WTC11 (cell line): ENCODE results near the gene PHLDA3. TPM values are rescaled to one million over a fixed set of nuclear protein-coding genes. Genes with fewer than 3 reads are reported as not detected.

Experiments
- ATAC-seq: fragments of 200-7000 bp; cut with Tn5 transposase; 2 replicates; pipeline ENCODE4 v1.10.0; 2021; ENCODE audit warnings: mild to moderate bottlenecking, moderate library complexity
- CTCF ChIA-PET: fragments of 300-600 bp; sonication (Branson Sonifier 250); formaldehyde crosslinking; loops from one replicate; lab custom pipeline; 2021; ENCODE audit warnings: antibody characterized with exemption; lab: Charles Lee
- POLR2A ChIA-PET: fragments of 350-600 bp; sonication (Branson Sonifier 250); formaldehyde crosslinking; loops from one replicate; lab custom pipeline; 2021; ENCODE audit warnings: antibody characterized with exemption; lab: Charles Lee
- DNase-seq: peaks from one replicate; pipeline ENCODE4 v3.0.0; 2021; ENCODE audit warnings: low spot score
- H3K27ac Mint-ChIP-seq: 2 replicates; pipeline ENCODE4 v1.8.0; 2021; ENCODE audit warnings: mixed read lengths
- H3K27me3 Mint-ChIP-seq: 2 replicates; pipeline ENCODE4 v1.8.0; 2021; ENCODE audit warnings: low read depth, mild to moderate bottlenecking, moderate library complexity, mixed read lengths
- H3K36me3 Mint-ChIP-seq: 2 replicates; pipeline ENCODE4 v1.8.0; 2021; ENCODE audit warnings: mixed read lengths
- H3K4me1 Mint-ChIP-seq: 2 replicates; pipeline ENCODE4 v1.8.0; 2022; ENCODE audit warnings: mixed read lengths
- H3K4me3 Mint-ChIP-seq: 2 replicates; pipeline ENCODE4 v1.8.0; 2021; ENCODE audit warnings: mild to moderate bottlenecking, moderate library complexity, mixed read lengths
- H3K9me3 Mint-ChIP-seq: 2 replicates; pipeline ENCODE4 v1.8.0; 2021; ENCODE audit warnings: mixed read lengths
- ATF1 ChIP-seq: sonication (generic); formaldehyde crosslinking; IDR thresholded peaks from 2 replicates; pipeline ENCODE4 v1.8.1; 2023; ENCODE audit warnings: mild to moderate bottlenecking, moderate library complexity, missing genetic modification reagents
- E2F4 ChIP-seq: sonication (generic); formaldehyde crosslinking; IDR thresholded peaks from 2 replicates; pipeline ENCODE4 v1.8.1; 2022; ENCODE audit warnings: low read depth, mild to moderate bottlenecking, moderate library complexity, missing genetic modification reagents, borderline replicate concordance
- EMX1 ChIP-seq: fragments of 250-450 bp; sonication (Bioruptor Pico); IDR thresholded peaks from 2 replicates; pipeline ENCODE4 v1.8.0; 2021; ENCODE audit warnings: mild to moderate bottlenecking
- ESRRA ChIP-seq: sonication (generic); formaldehyde crosslinking; IDR thresholded peaks from 2 replicates; pipeline ENCODE4 v1.8.1; 2022; ENCODE audit warnings: mild to moderate bottlenecking, missing genetic modification reagents, borderline replicate concordance
- IRF2 ChIP-seq: sonication (generic); formaldehyde crosslinking; IDR thresholded peaks from 2 replicates; pipeline ENCODE4 v1.8.0; 2022; ENCODE audit warnings: low read depth, missing genetic modification reagents, borderline replicate concordance
- KAT7 ChIP-seq: sonication (generic); formaldehyde crosslinking; IDR thresholded peaks from 2 replicates; pipeline ENCODE4 v1.8.1; 2023; ENCODE audit warnings: missing genetic modification reagents, mild to moderate bottlenecking, borderline replicate concordance
- OVOL2 ChIP-seq: fragments of 250-450 bp; sonication (Bioruptor Pico); IDR thresholded peaks from 2 replicates; pipeline ENCODE4 v1.9.0; 2021; ENCODE audit warnings: mild to moderate bottlenecking, borderline replicate concordance
- PREB ChIP-seq: sonication (generic); formaldehyde crosslinking; IDR thresholded peaks from 2 replicates; pipeline ENCODE4 v1.8.1; 2022; ENCODE audit warnings: mild to moderate bottlenecking, missing genetic modification reagents, moderate library complexity, borderline replicate concordance
- TEAD1 ChIP-seq: sonication (generic); formaldehyde crosslinking; IDR thresholded peaks from 2 replicates; pipeline ENCODE4 v1.8.0; 2022; ENCODE audit warnings: mild to moderate bottlenecking, missing genetic modification reagents
- TEAD4 ChIP-seq: sonication (generic); formaldehyde crosslinking; IDR thresholded peaks from 2 replicates; pipeline ENCODE4 v1.8.0; 2022; ENCODE audit warnings: mild to moderate bottlenecking, missing genetic modification reagents
- ZNF138 ChIP-seq: sonication (generic); formaldehyde crosslinking; conservative IDR thresholded peaks from 2 replicates; pipeline ENCODE4 v1.8.1; 2022; ENCODE audit warnings: mild to moderate bottlenecking, moderate library complexity, missing genetic modification reagents
- ZNF317 ChIP-seq: sonication (generic); formaldehyde crosslinking; IDR thresholded peaks from 2 replicates; pipeline ENCODE4 v1.8.1; 2023; ENCODE audit warnings: low read depth, mild to moderate bottlenecking, moderate library complexity, missing genetic modification reagents, borderline replicate concordance
- total RNA-seq: library from RNA; stranded (reverse); gene quantifications from 3 replicates; pipeline ENCODE4 v1.2.3, GENCODE V29; 2021
- TF ChIP-seq, protein P1 (sequence below): fragments of 200-600 bp; IDR thresholded peaks from 2 replicates; pipeline ENCODE4 v1.8.0; 2022; ENCODE audit warnings: antibody characterized with exemption
- TF ChIP-seq, protein P2 (sequence below): sonication (generic); formaldehyde crosslinking; IDR thresholded peaks from 2 replicates; pipeline ENCODE4 v1.8.1; 2023; ENCODE audit warnings: mild to moderate bottlenecking, missing genetic modification reagents, moderate library complexity
- TF ChIP-seq, protein P3 (sequence below): sonication (generic); formaldehyde crosslinking; IDR thresholded peaks from 2 replicates; pipeline ENCODE4 v1.8.1; 2022; ENCODE audit warnings: missing genetic modification reagents, borderline replicate concordance
- TF ChIP-seq, protein P4 (sequence below): sonication (generic); formaldehyde crosslinking; IDR thresholded peaks from 2 replicates; pipeline ENCODE4 v1.8.1; 2022; ENCODE audit warnings: mild to moderate bottlenecking, moderate library complexity, missing genetic modification reagents
- TF ChIP-seq, protein P5 (sequence below): sonication (generic); formaldehyde crosslinking; IDR thresholded peaks from 2 replicates; pipeline ENCODE4 v1.8.1; 2023; ENCODE audit warnings: mild to moderate bottlenecking, missing genetic modification reagents

The PHLDA3 gene
- total RNA-seq, 1 experiment from 2014 or later = 95.1 TPM

- Mint-ChIP-seq H3K36me3 (no peaks in the 10 kb centered on the region), H3K27me3 (no peaks in the 10 kb centered on the region), H3K9me3 (no peaks in the 10 kb centered on the region), H3K4me1 (peaks cover 28% of the 10 kb centered on the region), H3K27ac (no peak overlapping the region), H3K4me3 (no peak overlapping the region)
- ChIA-PET CTCF (interaction anchor here (1.3 to 7.2 kb wide), 5 partner anchors 16 to 79 kb away, joined by 5 to 390 read pairs (median 13); no protein-coding TSS in a partner anchor), POLR2A (no interaction called here)
- ATAC-seq = no peak
- no peak for DNase-seq
- TF ChIP-seq, protein P1, sequence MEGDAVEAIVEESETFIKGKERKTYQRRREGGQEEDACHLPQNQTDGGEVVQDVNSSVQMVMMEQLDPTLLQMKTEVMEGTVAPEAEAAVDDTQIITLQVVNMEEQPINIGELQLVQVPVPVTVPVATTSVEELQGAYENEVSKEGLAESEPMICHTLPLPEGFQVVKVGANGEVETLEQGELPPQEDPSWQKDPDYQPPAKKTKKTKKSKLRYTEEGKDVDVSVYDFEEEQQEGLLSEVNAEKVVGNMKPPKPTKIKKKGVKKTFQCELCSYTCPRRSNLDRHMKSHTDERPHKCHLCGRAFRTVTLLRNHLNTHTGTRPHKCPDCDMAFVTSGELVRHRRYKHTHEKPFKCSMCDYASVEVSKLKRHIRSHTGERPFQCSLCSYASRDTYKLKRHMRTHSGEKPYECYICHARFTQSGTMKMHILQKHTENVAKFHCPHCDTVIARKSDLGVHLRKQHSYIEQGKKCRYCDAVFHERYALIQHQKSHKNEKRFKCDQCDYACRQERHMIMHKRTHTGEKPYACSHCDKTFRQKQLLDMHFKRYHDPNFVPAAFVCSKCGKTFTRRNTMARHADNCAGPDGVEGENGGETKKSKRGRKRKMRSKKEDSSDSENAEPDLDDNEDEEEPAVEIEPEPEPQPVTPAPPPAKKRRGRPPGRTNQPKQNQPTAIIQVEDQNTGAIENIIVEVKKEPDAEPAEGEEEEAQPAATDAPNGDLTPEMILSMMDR = no peak
- TF ChIP-seq, protein P2, sequence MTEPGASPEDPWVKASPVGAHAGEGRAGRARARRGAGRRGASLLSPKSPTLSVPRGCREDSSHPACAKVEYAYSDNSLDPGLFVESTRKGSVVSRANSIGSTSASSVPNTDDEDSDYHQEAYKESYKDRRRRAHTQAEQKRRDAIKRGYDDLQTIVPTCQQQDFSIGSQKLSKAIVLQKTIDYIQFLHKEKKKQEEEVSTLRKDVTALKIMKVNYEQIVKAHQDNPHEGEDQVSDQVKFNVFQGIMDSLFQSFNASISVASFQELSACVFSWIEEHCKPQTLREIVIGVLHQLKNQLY = no peak
- TF ChIP-seq PREB (CRISPR knock-in tag) (no peak), IRF2 (CRISPR knock-in tag) (no peak), EMX1 (no peak), TEAD1 (CRISPR knock-in tag) (no peak), E2F4 (CRISPR knock-in tag) (no peak), ZNF317 (no peak), TEAD4 (CRISPR knock-in tag) (no peak)
- TF ChIP-seq, protein P3, sequence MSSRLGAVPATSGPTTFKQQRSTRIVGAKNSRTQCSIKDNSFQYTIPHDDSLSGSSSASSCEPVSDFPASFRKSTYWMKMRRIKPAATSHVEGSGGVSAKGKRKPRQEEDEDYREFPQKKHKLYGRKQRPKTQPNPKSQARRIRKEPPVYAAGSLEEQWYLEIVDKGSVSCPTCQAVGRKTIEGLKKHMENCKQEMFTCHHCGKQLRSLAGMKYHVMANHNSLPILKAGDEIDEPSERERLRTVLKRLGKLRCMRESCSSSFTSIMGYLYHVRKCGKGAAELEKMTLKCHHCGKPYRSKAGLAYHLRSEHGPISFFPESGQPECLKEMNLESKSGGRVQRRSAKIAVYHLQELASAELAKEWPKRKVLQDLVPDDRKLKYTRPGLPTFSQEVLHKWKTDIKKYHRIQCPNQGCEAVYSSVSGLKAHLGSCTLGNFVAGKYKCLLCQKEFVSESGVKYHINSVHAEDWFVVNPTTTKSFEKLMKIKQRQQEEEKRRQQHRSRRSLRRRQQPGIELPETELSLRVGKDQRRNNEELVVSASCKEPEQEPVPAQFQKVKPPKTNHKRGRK (CRISPR knock-in tag) = no peak
- TF ChIP-seq, protein P4, sequence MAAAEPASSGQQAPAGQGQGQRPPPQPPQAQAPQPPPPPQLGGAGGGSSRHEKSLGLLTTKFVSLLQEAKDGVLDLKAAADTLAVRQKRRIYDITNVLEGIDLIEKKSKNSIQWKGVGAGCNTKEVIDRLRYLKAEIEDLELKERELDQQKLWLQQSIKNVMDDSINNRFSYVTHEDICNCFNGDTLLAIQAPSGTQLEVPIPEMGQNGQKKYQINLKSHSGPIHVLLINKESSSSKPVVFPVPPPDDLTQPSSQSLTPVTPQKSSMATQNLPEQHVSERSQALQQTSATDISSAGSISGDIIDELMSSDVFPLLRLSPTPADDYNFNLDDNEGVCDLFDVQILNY (CRISPR knock-in tag) = no peak
- TF ChIP-seq, protein P5, sequence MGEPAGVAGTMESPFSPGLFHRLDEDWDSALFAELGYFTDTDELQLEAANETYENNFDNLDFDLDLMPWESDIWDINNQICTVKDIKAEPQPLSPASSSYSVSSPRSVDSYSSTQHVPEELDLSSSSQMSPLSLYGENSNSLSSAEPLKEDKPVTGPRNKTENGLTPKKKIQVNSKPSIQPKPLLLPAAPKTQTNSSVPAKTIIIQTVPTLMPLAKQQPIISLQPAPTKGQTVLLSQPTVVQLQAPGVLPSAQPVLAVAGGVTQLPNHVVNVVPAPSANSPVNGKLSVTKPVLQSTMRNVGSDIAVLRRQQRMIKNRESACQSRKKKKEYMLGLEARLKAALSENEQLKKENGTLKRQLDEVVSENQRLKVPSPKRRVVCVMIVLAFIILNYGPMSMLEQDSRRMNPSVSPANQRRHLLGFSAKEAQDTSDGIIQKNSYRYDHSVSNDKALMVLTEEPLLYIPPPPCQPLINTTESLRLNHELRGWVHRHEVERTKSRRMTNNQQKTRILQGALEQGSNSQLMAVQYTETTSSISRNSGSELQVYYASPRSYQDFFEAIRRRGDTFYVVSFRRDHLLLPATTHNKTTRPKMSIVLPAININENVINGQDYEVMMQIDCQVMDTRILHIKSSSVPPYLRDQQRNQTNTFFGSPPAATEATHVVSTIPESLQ (CRISPR knock-in tag) = no peak
Observed at GRCh38 chr1:201515062-201515750, 46.2 kb upstream of the PHLDA3 start.

- DNase-seq (no peak), ATAC-seq (no peak)
- ChIA-PET POLR2A (no interaction called here), CTCF (interaction anchor here (0.9 to 7.2 kb wide), 6 partner anchors 15 to 500 kb away, joined by 4 to 390 read pairs (median 46); partner anchors contain the start of gene PHLDA3)
- peaks cover 28% of the 10 kb centered on the region for H3K4me1 Mint-ChIP-seq
- H3K36me3 Mint-ChIP-seq = no peaks in the 10 kb centered on the region
- TF ChIP-seq ZNF138 (CRISPR knock-in tag) = no peak
- TF ChIP-seq KAT7 (CRISPR knock-in tag) = no peak
- TF ChIP-seq ESRRA (CRISPR knock-in tag) = no peak
- no peak for TF ChIP-seq OVOL2 (CRISPR knock-in tag)
- TF ChIP-seq PREB (CRISPR knock-in tag) = no peak
- TF ChIP-seq ATF1 (CRISPR knock-in tag) = no peak
- no peak overlapping the region for H3K4me3 Mint-ChIP-seq
- H3K27ac Mint-ChIP-seq = no peak overlapping the region
- 0 out of 2 replicates have a peak, but pooled peaks cover 1% of the 10 kb centered on the region for H3K27me3 Mint-ChIP-seq
- no peaks in the 10 kb centered on the region for H3K9me3 Mint-ChIP-seq
Observed at GRCh38 chr1:201514466-201514865, 45.5 kb upstream of the PHLDA3 start.
